Neuronal stem cell (in vitro differentiated cells): ENCODE data around the gene CTDP1.

Experiments
- DNase-seq: peaks from one replicate; pipeline ENCODE4 v3.0.0-alpha.2; 2013; ENCODE audit warnings: low spot score
- H2AFZ ChIP-seq: one replicate; pipeline ENCODE4 v1.6.1; 2013; ENCODE audit warnings: mild to moderate bottlenecking, low read length, inconsistent platforms
- H2AK5ac ChIP-seq: 2 replicates; pipeline ENCODE4 v1.6.1; 2013; ENCODE audit warnings: low read depth, mild to moderate bottlenecking, inconsistent platforms, low read length, moderate library complexity, mixed read lengths
- H2BK120ac ChIP-seq: 2 replicates; pipeline ENCODE4 v1.6.1; 2013; ENCODE audit warnings: low read depth, mild to moderate bottlenecking, inconsistent platforms, low read length, moderate library complexity, mixed read lengths
- H2BK12ac ChIP-seq: one replicate; pipeline ENCODE4 v1.6.1; 2013; ENCODE audit warnings: low read length, inconsistent platforms
- H2BK15ac ChIP-seq: 2 replicates; pipeline ENCODE4 v1.6.1; 2013; ENCODE audit warnings: mild to moderate bottlenecking, low read length, inconsistent platforms, mixed read lengths
- H2BK5ac ChIP-seq: one replicate; pipeline ENCODE4 v1.6.1; 2013; ENCODE audit warnings: inconsistent platforms, mild to moderate bottlenecking, low read length, moderate library complexity
- H3K14ac ChIP-seq: one replicate; pipeline ENCODE4 v1.6.1; 2013; ENCODE audit warnings: low read length, inconsistent platforms
- H3K18ac ChIP-seq: 2 replicates; pipeline ENCODE4 v1.6.1; 2013; ENCODE audit warnings: low read length, inconsistent platforms
- H3K23ac ChIP-seq: 2 replicates; pipeline ENCODE4 v1.6.1; 2013; ENCODE audit warnings: low read depth, mild to moderate bottlenecking, mixed read lengths, low read length, inconsistent platforms; ENCODE audit not compliant: poor library complexity
- H3K27ac ChIP-seq: replicated peaks from 3 replicates; pipeline ENCODE4 v1.5.1; 2013; ENCODE audit warnings: low read length, inconsistent platforms
- H3K27me3 ChIP-seq, 3 experiments: 2 replicates each; pipeline ENCODE4 v1.6.1; 2013; ENCODE audit warnings: low read length in 3 of 3, mild to moderate bottlenecking in 2 of 3, inconsistent platforms in 1 of 3, low read depth in 1 of 3, mixed read lengths in 1 of 3, moderate library complexity in 1 of 3; ENCODE audit not compliant: control insufficient read depth in 3 of 3, insufficient read depth in 3 of 3
- H3K36me3 ChIP-seq, 2 donors: replicated peaks in 1 of 2; 2 replicates each; pipeline ENCODE4 v1.6.1; 2013; ENCODE audit warnings: low read length in 2 of 2; ENCODE audit not compliant: control insufficient read depth in 2 of 2, insufficient read depth in 2 of 2
- H3K4ac ChIP-seq: 2 replicates; pipeline ENCODE4 v1.6.1; 2013; ENCODE audit warnings: inconsistent platforms, mild to moderate bottlenecking, low read length, moderate library complexity
- H3K4me1 ChIP-seq, 2 donors: 1 replicate in 1 of 2; 2 replicates in 1 of 2; pipeline ENCODE4 v1.6.1; 2013; ENCODE audit warnings: low read length in 2 of 2, low read depth in 1 of 2; ENCODE audit not compliant: control insufficient read depth in 2 of 2, insufficient read depth in 1 of 2
- H3K4me2 ChIP-seq: one replicate; pipeline ENCODE4 v1.6.1; 2013; ENCODE audit warnings: mild to moderate bottlenecking, low read length, inconsistent platforms; ENCODE audit not compliant: insufficient read depth, poor library complexity, severe bottlenecking
- H3K4me3 ChIP-seq, 2 donors: 2 replicates each; pipeline ENCODE4 v1.5.1; 2013; ENCODE audit warnings: low read length in 2 of 2, mild to moderate bottlenecking in 2 of 2, inconsistent platforms in 1 of 2, moderate library complexity in 1 of 2
- H3K79me1 ChIP-seq: one replicate; pipeline ENCODE4 v1.6.1; 2013; ENCODE audit warnings: low read depth, mild to moderate bottlenecking, inconsistent platforms, low read length, moderate library complexity
- H3K9ac ChIP-seq: one replicate; pipeline ENCODE4 v1.6.1; 2013; ENCODE audit warnings: mild to moderate bottlenecking, low read depth, low read length, inconsistent platforms; ENCODE audit not compliant: poor library complexity
- H3K9me3 ChIP-seq, 2 donors: replicated peaks in 1 of 2; 2 replicates each; pipeline versions ENCODE3 to v1.6.1; 2013; ENCODE audit warnings: low read length in 2 of 2, mild to moderate bottlenecking in 2 of 2, inconsistent platforms in 1 of 2, low read depth in 1 of 2, mixed read lengths in 1 of 2, moderate library complexity in 1 of 2; ENCODE audit not compliant: control insufficient read depth in 2 of 2, insufficient read depth in 1 of 2
- H4K8ac ChIP-seq: one replicate; pipeline ENCODE4 v1.6.1; 2013; ENCODE audit warnings: low read depth, mild to moderate bottlenecking, inconsistent platforms, low read length, moderate library complexity
- H4K91ac ChIP-seq: one replicate; pipeline ENCODE4 v1.6.1; 2013; ENCODE audit warnings: low read length, low read depth, mild to moderate bottlenecking, inconsistent platforms; ENCODE audit not compliant: poor library complexity
- WGBS, 2 donors: extraction: QIAGEN DNeasy Blood & Tissue Kit; methylation state at CpG; one replicate each; pipeline ENCODE4 v1.1.7; 2013; ENCODE audit warnings: missing lambda C conversion rate in 2 of 2, mixed read lengths in 1 of 2; ENCODE audit not compliant: insufficient read length in 2 of 2, insufficient replicate concordance in 1 of 2; ENCODE audit errors: extremely low coverage in 2 of 2; 5-methylcytosine and 5-hydroxymethylcytosine counted together

CTDP1 gene

DNA sequence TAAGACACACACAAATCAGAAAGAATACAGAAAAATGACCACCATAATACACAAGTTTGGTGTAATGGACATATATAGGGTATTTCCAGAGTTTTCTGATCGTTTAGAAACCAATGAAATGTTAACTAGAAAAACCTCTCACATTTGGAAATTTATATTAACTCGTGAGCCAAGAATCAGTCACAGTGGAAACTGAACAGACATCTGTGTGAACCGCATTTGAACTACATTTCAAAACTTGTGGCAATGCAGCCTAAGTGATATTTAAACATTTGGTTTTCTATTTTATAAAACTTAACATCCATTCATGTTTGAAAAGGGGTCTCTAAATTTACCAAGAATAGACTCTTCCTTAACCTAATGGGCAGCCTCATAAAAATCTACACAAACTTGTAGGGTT is 89.1 kb downstream of the CTDP1 start:
- no peak overlapping the region for H3K14ac ChIP-seq
- H2AK5ac ChIP-seq: no peak overlapping the region
- no CpG with 5 or more reads among the region's 3 CpGs for WGBS, 2 donors
- no peak overlapping the region for H3K18ac ChIP-seq
- no peak overlapping the region for H3K4ac ChIP-seq
- H3K9ac ChIP-seq: no peak overlapping the region
- no peaks in the 10 kb centered on the region for H3K36me3 ChIP-seq
- H3K23ac ChIP-seq: no peak overlapping the region
- H2BK120ac ChIP-seq: no peak overlapping the region
- H4K8ac ChIP-seq: no peak overlapping the region
- no peak overlapping the region for H4K91ac ChIP-seq
- H2BK15ac ChIP-seq: no peak overlapping the region
- no peak overlapping the region for H3K27ac ChIP-seq
- H3K4me2 ChIP-seq: no peak overlapping the region
- H3K9me3 ChIP-seq: peaks cover 5 to 10% of the 10 kb centered on the region in 2 donors
- peaks cover 0 to 8% of the 10 kb centered on the region in 2 donors for H3K4me1 ChIP-seq
- DNase-seq: no peak
- no peak overlapping the region for H2AFZ ChIP-seq
- no peak overlapping the region for H3K4me3 ChIP-seq
- H2BK5ac ChIP-seq: no peak overlapping the region
- H3K79me1 ChIP-seq: no peaks in the 10 kb centered on the region
- peaks cover 0 to 8% (median 0%) of the 10 kb centered on the region in 3 experiments for H3K27me3 ChIP-seq
- no peak overlapping the region for H2BK12ac ChIP-seq

DNA sequence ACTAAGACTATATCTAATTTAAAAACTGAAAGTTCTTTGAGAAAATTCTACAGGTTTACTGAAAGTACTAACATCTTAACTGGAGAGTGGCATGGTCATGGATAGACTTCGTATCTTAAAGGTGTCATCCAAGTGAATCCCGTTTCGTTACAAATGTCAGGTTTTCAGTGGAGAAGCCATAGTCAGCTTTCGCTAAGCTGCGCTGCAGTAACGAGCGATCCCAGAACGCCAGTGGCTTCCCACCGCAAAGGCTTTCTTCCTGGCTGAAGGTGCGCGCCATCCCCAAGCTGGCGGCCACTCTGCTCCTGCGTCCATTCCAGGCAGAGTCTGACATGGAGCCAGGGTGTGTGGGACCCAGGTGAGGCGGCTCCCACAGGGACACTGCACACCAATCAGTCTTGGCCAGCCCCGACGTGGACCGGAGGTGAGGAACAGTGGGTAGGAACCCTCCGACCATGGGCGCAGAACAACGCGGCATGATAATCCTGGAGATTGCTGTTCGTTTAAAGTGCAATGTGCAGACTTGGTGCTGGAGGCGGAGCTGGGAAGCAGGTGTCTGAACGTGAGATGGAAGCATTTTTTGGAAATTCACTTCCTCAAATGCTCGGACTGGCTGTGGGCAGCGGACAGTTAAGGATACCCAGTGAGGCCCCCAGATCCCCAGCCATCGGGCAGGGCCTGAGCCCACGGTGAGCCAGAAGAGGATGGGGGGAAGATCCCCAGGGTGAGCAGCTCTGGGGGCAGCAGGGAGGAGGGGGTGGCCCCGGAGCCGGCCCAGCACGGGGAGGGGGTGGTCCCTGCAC is 90.3 kb downstream of the CTDP1 start:
- peaks cover 1% of the 10 kb centered on the region for H3K79me1 ChIP-seq
- H2AFZ ChIP-seq: no peak overlapping the region
- H3K4me3 ChIP-seq: peak overlapping the region in 1 of 2 donors; percentile 22

DNA sequence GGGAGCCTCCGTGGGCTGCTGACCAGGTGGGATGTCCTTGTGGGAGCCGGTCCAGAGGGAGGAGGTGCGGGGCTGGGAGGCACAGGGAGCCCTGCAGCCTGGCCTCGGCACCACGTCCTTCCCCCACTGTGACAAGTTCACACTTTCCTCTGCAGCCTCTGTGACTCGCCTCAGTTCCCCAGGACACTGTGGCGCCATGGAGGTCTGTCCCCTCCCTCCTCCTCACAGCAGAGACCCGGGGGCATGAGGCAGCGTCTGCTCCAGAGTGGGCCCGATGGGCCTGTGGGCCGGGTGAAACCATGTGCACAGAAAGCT is 90.9 kb downstream of the CTDP1 start:
- Histone ChIP-seq H3K27ac (no peak overlapping the region), H3K9me3 (peaks cover 5 to 10% of the 10 kb centered on the region in 2 donors), H4K8ac (peak overlapping the region; percentile 23), H2BK12ac (no peak overlapping the region), H2BK15ac (no peak overlapping the region), H3K23ac (no peak overlapping the region), H3K4me2 (no peak overlapping the region), H2BK120ac (no peak overlapping the region), H3K18ac (peak overlapping the region; percentile 69), H3K4me3 (no peak overlapping the region), H3K14ac (no peak overlapping the region), H2BK5ac (peak overlapping the region; percentile 50), H3K4ac (no peak overlapping the region), H3K27me3 (peaks cover 0 to 12% (median 0%) of the 10 kb centered on the region in 3 experiments), H3K36me3 (no peaks in the 10 kb centered on the region), H2AFZ (no peak overlapping the region), H3K9ac (no peak overlapping the region), H4K91ac (no peak overlapping the region), H2AK5ac (peak overlapping the region; percentile 52), H3K79me1 (peaks cover 1% of the 10 kb centered on the region), H3K4me1 (peaks cover 0 to 8% of the 10 kb centered on the region in 2 donors)
- no CpG with 5 or more reads among the region's 11 CpGs for WGBS, 2 donors
- DNase-seq: no peak

More for the DNA sequence above, 90.3 kb downstream of the CTDP1 start:
- no CpG with 5 or more reads among the region's 31 CpGs for WGBS, 2 donors
- peak overlapping the region; percentile 36 for H2BK5ac ChIP-seq
- no peak overlapping the region for H3K9ac ChIP-seq
- no peak overlapping the region for H3K4ac ChIP-seq
- H3K23ac ChIP-seq: peak overlapping the region; percentile 65
- peak overlapping the region; percentile 32 for H4K8ac ChIP-seq
- peak overlapping the region; percentile 17 for H3K27ac ChIP-seq
- peaks cover 0 to 12% (median 0%) of the 10 kb centered on the region in 3 experiments for H3K27me3 ChIP-seq
- no peak for DNase-seq
- no peak overlapping the region for H2BK120ac ChIP-seq
- peak overlapping the region; percentile 74 for H2AK5ac ChIP-seq
- peaks cover 5 to 10% of the 10 kb centered on the region in 2 donors for H3K9me3 ChIP-seq
- H3K36me3 ChIP-seq: no peaks in the 10 kb centered on the region
- no peak overlapping the region for H3K4me2 ChIP-seq
- H4K91ac ChIP-seq: no peak overlapping the region
- peak overlapping the region; percentile 82 for H2BK12ac ChIP-seq
- no peak overlapping the region for H2BK15ac ChIP-seq
- peak overlapping the region; percentile 69 for H3K18ac ChIP-seq
- peaks cover 0 to 8% of the 10 kb centered on the region in 2 donors for H3K4me1 ChIP-seq
- H3K14ac ChIP-seq: peak overlapping the region; percentile 51

DNA sequence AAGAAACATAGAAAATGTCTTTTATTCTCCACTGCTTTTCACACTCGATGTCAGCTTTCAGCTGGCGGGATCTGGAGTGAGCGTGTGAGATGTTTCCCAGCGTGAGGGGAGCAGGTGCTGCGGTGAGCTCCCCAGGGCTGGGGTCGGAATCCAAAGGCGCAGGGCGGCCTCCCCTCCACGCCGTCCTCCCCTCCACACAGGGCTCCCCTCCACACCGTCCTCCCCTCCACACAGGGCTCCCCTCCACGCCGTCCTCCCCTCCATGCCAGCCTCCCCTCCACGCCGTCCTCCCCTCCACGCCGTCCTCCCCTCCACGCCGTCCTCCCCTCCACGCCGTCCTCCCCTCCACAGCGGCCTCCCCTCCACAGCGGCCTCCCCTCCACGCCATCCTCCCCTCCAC is 91.2 kb downstream of the CTDP1 start:
- peak overlapping the region; percentile 50 for H2BK5ac ChIP-seq
- H2BK120ac ChIP-seq: no peak overlapping the region
- no peaks in the 10 kb centered on the region for H3K36me3 ChIP-seq
- H3K9ac ChIP-seq: peak overlapping the region; percentile 57
- no peak overlapping the region for H3K27ac ChIP-seq
- peak overlapping the region; percentile 32 for H3K14ac ChIP-seq
- H3K4me2 ChIP-seq: no peak overlapping the region
- H2AK5ac ChIP-seq: peak overlapping the region; percentile 52
- no peak overlapping the region for H3K4me3 ChIP-seq
- H3K18ac ChIP-seq: peak overlapping the region; percentile 69
- H4K91ac ChIP-seq: no peak overlapping the region
- peak overlapping the region; percentile 32 for H4K8ac ChIP-seq
- H3K9me3 ChIP-seq: peaks cover 5 to 10% of the 10 kb centered on the region in 2 donors
- peaks cover 0 to 7% of the 10 kb centered on the region in 2 donors for H3K4me1 ChIP-seq
- no peak overlapping the region for H3K23ac ChIP-seq
- peaks cover 0 to 12% (median 0%) of the 10 kb centered on the region in 3 experiments for H3K27me3 ChIP-seq
- no peak overlapping the region for H3K4ac ChIP-seq
- no CpG with 5 or more reads among the region's 24 CpGs for WGBS, 2 donors
- no peak for DNase-seq
- H2BK12ac ChIP-seq: no peak overlapping the region
- no peak overlapping the region for H2AFZ ChIP-seq
- H3K79me1 ChIP-seq: peaks cover 1% of the 10 kb centered on the region
- H2BK15ac ChIP-seq: no peak overlapping the region
